Activated T-helper 1 cell treated with Interleukin-2 at 50 U/mL for 16 hours (primary cell): Measurements from ENCODE around the gene LIX1.
"Not testable (repeated sequence)": the region's sequence is repeated elsewhere in the genome, so short reads cannot be mapped to it uniquely, and the experiment has no call there.

Experiments
- DNase-seq: peaks from one replicate; pipeline ENCODE4 v3.0.0-alpha.2; 2020; ENCODE audit warnings: low read depth

The LIX1 gene

GRCh38 chr5:97102010-97102470, 40.4 kb downstream of the LIX1 start:
- no peak for DNase-seq

GRCh38 chr5:97101189-97101910, 41.1 kb downstream of the LIX1 start:
- DNase-seq = no peak

- DNase-seq = no peak
Measured at GRCh38 chr5:97100476-97100875, 41.9 kb downstream of the LIX1 start.

- DNase-seq = no peak
Measured at GRCh38 chr5:97098922-97099321, 43.5 kb downstream of the LIX1 start.

GRCh38 chr5:97097326-97098230, 44.8 kb downstream of the LIX1 start:
- no peak for DNase-seq

- no peak for DNase-seq
Measured at GRCh38 chr5:97096846-97097245, 45.6 kb downstream of the LIX1 start.

GRCh38 chr5:97096191-97096590, 46.2 kb downstream of the LIX1 start:
- DNase-seq = no peak

GRCh38 chr5:97095318-97095732, 47.1 kb downstream of the LIX1 start:
- no peak for DNase-seq

- DNase-seq = no peak
Measured at GRCh38 chr5:97094579-97095317, 47.7 kb downstream of the LIX1 start.

- no peak for DNase-seq
Measured at GRCh38 chr5:97093193-97093592, 49.2 kb downstream of the LIX1 start.

- DNase-seq = no peak
Measured at GRCh38 chr5:97090944-97091343, 51.5 kb downstream of the LIX1 start.

- DNase-seq = no peak
Measured at GRCh38 chr5:97089149-97089801, 53.1 kb downstream of the LIX1 start.

GRCh38 chr5:97088774-97089148, 53.6 kb downstream of the LIX1 start:
- DNase-seq = no peak

GRCh38 chr5:97087138-97087537, 55.3 kb downstream of the LIX1 start:
- DNase-seq = no peak

GRCh38 chr5:97085459-97086181, 56.8 kb downstream of the LIX1 start:
- DNase-seq = no peak

GRCh38 chr5:97084782-97085458, 57.5 kb downstream of the LIX1 start:
- not testable (repeated sequence) for DNase-seq

GRCh38 chr5:97078958-97079743, 63.3 kb downstream of the LIX1 start:
- DNase-seq = no peak

- DNase-seq = no peak
Measured at GRCh38 chr5:97077246-97077645, 65.2 kb downstream of the LIX1 start.

- DNase-seq = no peak
Measured at GRCh38 chr5:97076098-97076497, 66.3 kb downstream of the LIX1 start.

GRCh38 chr5:97075649-97076048, 66.8 kb downstream of the LIX1 start:
- DNase-seq = no peak
